B cell (primary cell): ENCODE measurements around the gene RFC2. TPM values are rescaled to one million over a fixed set of nuclear protein-coding genes. Genes with fewer than 3 reads are reported as not detected.

Experiments used
- ATAC-seq: fragments of 200-7000 bp; cut with Tn5 transposase; one replicate; pipeline ENCODE4 v1.10.0; 2021; ENCODE audit warnings: low read depth, mild to moderate bottlenecking, moderate number of reproducible peaks, moderate library complexity
- CTCF ChIA-PET: fragments of 350-600 bp; sonication (Branson Sonifier 250); formaldehyde crosslinking; loops from one replicate; lab custom pipeline; 2021; ENCODE audit warnings: antibody characterized with exemption, inconsistent platforms; lab: Charles Lee
- POLR2A ChIA-PET: fragments of 350-600 bp; sonication (Branson Sonifier 250); formaldehyde crosslinking; loops from one replicate; lab custom pipeline; 2021; ENCODE audit warnings: antibody characterized with exemption; lab: Charles Lee
- DNase-seq: peaks from one replicate; pipeline ENCODE4 v3.0.0; 2013
- H2AFZ ChIP-seq: 2 replicates; pipeline ENCODE4 v1.6.1; 2012; ENCODE audit warnings: mild to moderate bottlenecking, low read depth, low read length; ENCODE audit not compliant: insufficient read depth, poor library complexity, severe bottlenecking
- H3K27ac ChIP-seq, 2 donors: 1 replicate in 1 of 2; 2 replicates in 1 of 2; pipeline ENCODE4 v1.5.1; 2012 to 2013; ENCODE audit warnings: low read length in 2 of 2, mild to moderate bottlenecking in 2 of 2, moderate library complexity in 1 of 2
- H3K27me3 ChIP-seq, 4 experiments: fragments of 200-600 bp in 1 of 4; sonication (generic) in 1 of 4; replicated peaks in 1 of 4; 1 replicate in 2 of 4; 2 replicates in 2 of 4; pipeline versions ENCODE4 v1.6.1 to v1.7.0; 2013 to 2016; ENCODE audit warnings: low read length in 3 of 4, mild to moderate bottlenecking in 2 of 4, mixed read lengths in 1 of 4, moderate library complexity in 1 of 4; ENCODE audit not compliant: insufficient read depth in 4 of 4, control insufficient read depth in 3 of 4; ENCODE audit errors: control extremely low read depth in 1 of 4
- H3K36me3 ChIP-seq, 2 experiments: replicated peaks in 1 of 2; 1 replicate in 1 of 2; 2 replicates in 1 of 2; pipeline versions ENCODE4 v1.6.1 to v1.7.1; 2013; ENCODE audit warnings: low read length in 1 of 2; ENCODE audit not compliant: insufficient read depth in 2 of 2, control insufficient read depth in 1 of 2; ENCODE audit errors: control extremely low read depth in 1 of 2, extremely low read depth in 1 of 2
- H3K4me1 ChIP-seq, 2 donors: fragments of 200-600 bp in 1 of 2; sonication (generic) in 1 of 2; 1 replicate in 1 of 2; 2 replicates in 1 of 2; pipeline versions ENCODE4 v1.5.1 to v1.6.1; 2013 to 2017; ENCODE audit warnings: low read length in 2 of 2; ENCODE audit not compliant: control insufficient read depth in 2 of 2, insufficient read depth in 2 of 2
- H3K4me2 ChIP-seq: replicated peaks from 2 replicates; pipeline ENCODE3; 2012; ENCODE audit warnings: mild to moderate bottlenecking, low read depth, low read length; ENCODE audit not compliant: poor library complexity, severe bottlenecking
- H3K4me3 ChIP-seq, 5 experiments: fragments of 200-600 bp in 1 of 5; sonication (generic) in 1 of 5; 1 replicate in 3 of 5; 2 replicates in 2 of 5; pipeline versions ENCODE4 v1.5.1 to v1.7.0; 2011 to 2016; ENCODE audit warnings: low read length in 4 of 5, mild to moderate bottlenecking in 4 of 5, low read depth in 2 of 5, control low read depth in 1 of 5, moderate library complexity in 1 of 5; ENCODE audit not compliant: insufficient read depth in 1 of 5; ENCODE audit errors: control extremely low read depth in 1 of 5, extremely low read depth in 1 of 5
- H3K79me2 ChIP-seq: fragments of 200-600 bp; sonication (generic); one replicate; pipeline ENCODE4 v1.6.0; 2016; ENCODE audit warnings: low read length; ENCODE audit not compliant: control insufficient read depth, insufficient read depth
- H3K9ac ChIP-seq: fragments of 200-600 bp; sonication (generic); 2 replicates; pipeline ENCODE4 v1.6.1; 2017; ENCODE audit warnings: mild to moderate bottlenecking, low read length, moderate library complexity
- H3K9me3 ChIP-seq, 3 donors: one replicate each; pipeline versions ENCODE4 v1.6.1 to v1.7.1; 2013; ENCODE audit warnings: low read length in 2 of 3; ENCODE audit not compliant: control insufficient read depth in 2 of 3, insufficient read depth in 1 of 3; ENCODE audit errors: control extremely low read depth in 1 of 3
- H4K20me1 ChIP-seq: 2 replicates; pipeline ENCODE4 v1.6.0; 2012; ENCODE audit warnings: mild to moderate bottlenecking, low read length; ENCODE audit not compliant: insufficient read depth, control insufficient read depth, poor library complexity, severe bottlenecking
- H3K27ac Mint-ChIP-seq: one replicate; pipeline ENCODE4 v1.8.0; 2021; ENCODE audit warnings: mixed read lengths
- H3K27me3 Mint-ChIP-seq: one replicate; pipeline ENCODE4 v1.8.0; 2021; ENCODE audit warnings: mixed read lengths
- H3K4me1 Mint-ChIP-seq: one replicate; pipeline ENCODE4 v1.8.0; 2021; ENCODE audit warnings: mixed read lengths
- H3K4me3 Mint-ChIP-seq: one replicate; pipeline ENCODE4 v1.8.0; 2021; ENCODE audit warnings: mixed read lengths
- H3K9me3 Mint-ChIP-seq: one replicate; pipeline ENCODE4 v1.8.0; 2022; ENCODE audit warnings: mixed read lengths; ENCODE audit not compliant: insufficient read depth
- CTCF ChIP-seq: fragments of 200-600 bp; IDR thresholded peaks from one replicate; pipeline ENCODE4 v1.8.0; 2022; ENCODE audit warnings: antibody characterized with exemption, mild to moderate bottlenecking
- EZH2 ChIP-seq: IDR thresholded peaks from 2 replicates; pipeline ENCODE4 v1.6.1; 2012; ENCODE audit warnings: borderline replicate concordance, low read depth, mild to moderate bottlenecking, moderate library complexity, low read length; ENCODE audit not compliant: insufficient read depth, poor library complexity, severe bottlenecking
- WGBS: methylation state at CpG from one replicate; pipeline ENCODE4 v1.1.5; 2013; ENCODE audit warnings: missing lambda C conversion rate; ENCODE audit not compliant: insufficient coverage; 5-methylcytosine and 5-hydroxymethylcytosine counted together
- intact Hi-C: fragments of 100-400 bp; cut with micrococcal nuclease; formaldehyde crosslinking; loops from one replicate; pipeline ENCODE4 v1.10.0; 2022
- polyA plus RNA-seq: library from polyadenylated mRNA; depleted of rRNA; stranded (reverse); fragments of >200 nt; gene quantifications from 2 replicates; pipeline ENCODE4 v1.2.3, GENCODE V29; 2012
- total RNA-seq, 2 donors: library from RNA; stranded (reverse); fragments of 120-200 nt in 1 of 2; gene quantifications; 1 replicate in 1 of 2; 2 replicates in 1 of 2; pipeline versions ENCODE4 v1.2.3 to v1.2.4, GENCODE V29; 2013 to 2022

Gene RFC2
- total and polyA plus RNA-seq, 2 donors (not counting 1 experiment from before 2014, with no cell fraction given), result 20.2 to 36.4 TPM

GRCh38 chr7:74233655-74234285 lies 20.4 kb downstream of the RFC2 start:
- WGBS, result 93% methylated on average over 8 of the region's 13 CpGs
- peaks cover 15% of the 10 kb centered on the region for H3K79me2 ChIP-seq
- H3K27me3 ChIP-seq, result no peaks in the 10 kb centered on the region
- intact Hi-C loops, result loop anchor here (5.0 kb wide), 1 partner anchor 34 kb away; no protein-coding TSS in a partner anchor
- H3K4me3 ChIP-seq, result no peak overlapping the region
- H3K9ac ChIP-seq, result no peak overlapping the region
- peaks cover 49 to 68% of the 10 kb centered on the region in 2 donors for H3K4me1 ChIP-seq
- ChIA-PET POLR2A (no interaction called here), CTCF (interaction anchor here (5.4 kb wide), 1 partner anchor 27 kb away, joined by 55 read pairs; no protein-coding TSS in a partner anchor)
- TF ChIP-seq CTCF (no peak), EZH2 (no peak)
- H3K27ac ChIP-seq, result peak overlapping the region in 1 of 2 donors; percentile 39
- no peak overlapping the region for H3K4me3 Mint-ChIP-seq
- H3K9me3 ChIP-seq, result peaks cover 0 to 8% (median 0%) of the 10 kb centered on the region in 3 donors
- DNase-seq, result no peak
- H3K4me2 ChIP-seq, result no peak overlapping the region
- H3K9me3 Mint-ChIP-seq, result no peaks in the 10 kb centered on the region
- H3K4me1 Mint-ChIP-seq, result peaks cover 52% of the 10 kb centered on the region
- ATAC-seq, result no peak
- H2AFZ ChIP-seq, result no peak overlapping the region
- H3K36me3 ChIP-seq, result peaks cover 8 to 58% of the 10 kb centered on the region in 2 experiments
- peak overlapping the region; percentile 83 for H3K27ac Mint-ChIP-seq
- no peaks in the 10 kb centered on the region for H3K27me3 Mint-ChIP-seq
- no peaks in the 10 kb centered on the region for H4K20me1 ChIP-seq

- H3K27ac Mint-ChIP-seq, result peak overlapping the region; percentile 97
- peak; percentile 84 for ATAC-seq
- WGBS, result 24% methylated on average over 12 of the region's 12 CpGs
- peaks cover 0 to 8% (median 0%) of the 10 kb centered on the region in 3 donors for H3K9me3 ChIP-seq
- no peak overlapping the region for H3K4me3 ChIP-seq
- H3K4me1 ChIP-seq, result peaks cover 59 to 83% of the 10 kb centered on the region in 2 donors
- DNase-seq, result peak; percentile 92
- peak overlapping the region; percentile 36 for H2AFZ ChIP-seq
- H3K4me1 Mint-ChIP-seq, result peaks cover 59% of the 10 kb centered on the region
- H3K36me3 ChIP-seq, result peaks cover 3 to 44% of the 10 kb centered on the region in 2 experiments
- H3K79me2 ChIP-seq, result peaks cover 6% of the 10 kb centered on the region
- H3K9me3 Mint-ChIP-seq, result no peaks in the 10 kb centered on the region
- no peak overlapping the region for H3K9ac ChIP-seq
- intact Hi-C loops, result loop anchor here (1.0 to 5.0 kb wide), 3 partner anchors 10 to 36 kb away; partner anchors contain the start of gene RFC2
- CTCF ChIA-PET, result interaction anchor here (0.7 to 5.4 kb wide), 7 partner anchors 11 to 277 kb away, joined by 3 to 55 read pairs (median 4); no protein-coding TSS in a partner anchor
- peak overlapping the region; percentile 79 for H3K4me3 Mint-ChIP-seq
- H3K27me3 ChIP-seq, result no peaks in the 10 kb centered on the region
- H4K20me1 ChIP-seq, result no peaks in the 10 kb centered on the region
- H3K27ac ChIP-seq, result peak overlapping the region; percentile 83 to 92
- no peaks in the 10 kb centered on the region for H3K27me3 Mint-ChIP-seq
- TF ChIP-seq CTCF (no peak), EZH2 (no peak)
- peak overlapping the region; percentile 48 for H3K4me2 ChIP-seq
- POLR2A ChIA-PET, result interaction anchor here (0.6 to 4.0 kb wide), 8 partner anchors 10 to 44 kb away, joined by 3 to 19 read pairs (median 5); partner anchors contain the start of gene LAT2
These were observed 23.0 kb downstream of the RFC2 start for GRCh38 chr7:74231232-74231590.
